Measurements from ENCODE around the gene UQCRQ.
A peak's percentile ranks its signal among the peaks of the same experiment; 100 is the strongest.

The UQCRQ gene

GRCh38 chr5:132866342-132867045 lies at the start of gene UQCRQ, which contains the start of gene GDF9:
TSS of gene UQCRQ (plus strand) at chr5:132866642. CDS start at chr5:132866882, 240 bp downstream.
TSS of gene GDF9 (minus strand) at chr5:132866469. CDS start at chr5:132864533, 1,936 bp downstream.
- DNase-seq = peak; percentile 85

- no peak for DNase-seq
These were observed 49.4 kb upstream of the UQCRQ start for GRCh38 chr5:132817011-132817410.

- no peak for DNase-seq
These were observed 47.0 kb upstream of the UQCRQ start for GRCh38 chr5:132819468-132819867.

- peak; percentile 86 for DNase-seq
These were observed 46.2 kb upstream of the UQCRQ start for GRCh38 chr5:132820162-132820754.

- DNase-seq = no peak
These were observed 45.1 kb upstream of the UQCRQ start for GRCh38 chr5:132821350-132821749.

- DNase-seq = no peak
These were observed 44.7 kb upstream of the UQCRQ start for GRCh38 chr5:132821791-132822190.

GRCh38 chr5:132822650-132823480 lies 43.6 kb upstream of the UQCRQ start:
- no peak for DNase-seq

GRCh38 chr5:132823481-132824050 lies 42.9 kb upstream of the UQCRQ start:
- DNase-seq = no peak

- DNase-seq = no peak
These were observed 42.0 kb upstream of the UQCRQ start for GRCh38 chr5:132824426-132824825.

- DNase-seq = peak; percentile 33
These were observed 41.2 kb upstream of the UQCRQ start for GRCh38 chr5:132825033-132825833.

GRCh38 chr5:132825834-132826391 lies 40.5 kb upstream of the UQCRQ start:
- DNase-seq = peak; percentile 36

GRCh38 chr5:132826424-132827082 lies 39.9 kb upstream of the UQCRQ start:
- DNase-seq = no peak

- no peak for DNase-seq
These were observed 38.3 kb upstream of the UQCRQ start for GRCh38 chr5:132827943-132828673.

GRCh38 chr5:132828846-132829494 lies 37.5 kb upstream of the UQCRQ start:
- DNase-seq = no peak

- DNase-seq = peak; percentile 78
These were observed 36.6 kb upstream of the UQCRQ start for GRCh38 chr5:132829742-132830435.

GRCh38 chr5:132830436-132831094 lies 35.9 kb upstream of the UQCRQ start, which contains the start of gene SHROOM1:
TSS of gene SHROOM1 (minus strand) at chr5:132830647. CDS start at chr5:132826140, 4,507 bp downstream.
- DNase-seq = no peak

- DNase-seq = no peak
These were observed 35.2 kb upstream of the UQCRQ start for GRCh38 chr5:132831095-132831860.

GRCh38 chr5:132832612-132833011 lies 33.8 kb upstream of the UQCRQ start:
- no peak for DNase-seq

Measured in activated T-cell treated with anti-CD3 and anti-CD28 coated beads, Interleukin-2, amount 50 U/mL, for 1 hour (primary cell).